OCI-LY3 (cell line): ENCODE measurements around the gene IPPK.

Source experiments
- EZH2phosphoT487 ChIP-seq: fragments of 200-600 bp; shearing (Covaris generic); IDR thresholded peaks from 2 replicates; pipeline ENCODE4 v1.6.1; 2018; ENCODE audit warnings: antibody characterized with exemption, mixed run types, low read depth
- TF ChIP-seq, protein P1 (sequence below): fragments of 200-600, 300-600 bp; sonication (generic); IDR thresholded peaks from 2 replicates; pipeline ENCODE4 v1.5.1; 2014; ENCODE audit warnings: antibody characterized with exemption, low read length, low read depth

DNA sequence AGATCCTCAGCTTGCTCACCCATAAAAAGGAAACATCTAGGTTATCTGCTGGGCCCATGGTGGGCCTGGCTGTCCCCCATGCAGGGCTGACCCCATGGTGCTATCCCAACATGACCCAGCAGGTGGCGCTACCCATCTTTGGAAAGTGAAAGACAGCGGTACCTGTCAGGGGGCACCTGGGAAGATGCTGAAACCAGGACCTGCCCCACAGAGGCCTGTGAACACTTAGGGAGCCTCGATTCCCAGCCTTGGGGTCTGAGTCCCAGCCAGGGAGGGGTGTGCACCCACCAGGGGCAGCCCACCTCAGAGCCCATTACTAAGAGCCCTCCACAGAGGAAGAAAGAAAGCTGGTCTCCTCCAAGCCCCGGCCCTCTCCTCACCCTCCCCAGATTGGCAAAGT lies 46.6 kb upstream of the IPPK start:
- TF ChIP-seq, protein P1, sequence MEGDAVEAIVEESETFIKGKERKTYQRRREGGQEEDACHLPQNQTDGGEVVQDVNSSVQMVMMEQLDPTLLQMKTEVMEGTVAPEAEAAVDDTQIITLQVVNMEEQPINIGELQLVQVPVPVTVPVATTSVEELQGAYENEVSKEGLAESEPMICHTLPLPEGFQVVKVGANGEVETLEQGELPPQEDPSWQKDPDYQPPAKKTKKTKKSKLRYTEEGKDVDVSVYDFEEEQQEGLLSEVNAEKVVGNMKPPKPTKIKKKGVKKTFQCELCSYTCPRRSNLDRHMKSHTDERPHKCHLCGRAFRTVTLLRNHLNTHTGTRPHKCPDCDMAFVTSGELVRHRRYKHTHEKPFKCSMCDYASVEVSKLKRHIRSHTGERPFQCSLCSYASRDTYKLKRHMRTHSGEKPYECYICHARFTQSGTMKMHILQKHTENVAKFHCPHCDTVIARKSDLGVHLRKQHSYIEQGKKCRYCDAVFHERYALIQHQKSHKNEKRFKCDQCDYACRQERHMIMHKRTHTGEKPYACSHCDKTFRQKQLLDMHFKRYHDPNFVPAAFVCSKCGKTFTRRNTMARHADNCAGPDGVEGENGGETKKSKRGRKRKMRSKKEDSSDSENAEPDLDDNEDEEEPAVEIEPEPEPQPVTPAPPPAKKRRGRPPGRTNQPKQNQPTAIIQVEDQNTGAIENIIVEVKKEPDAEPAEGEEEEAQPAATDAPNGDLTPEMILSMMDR, result peak; percentile 92
- TF ChIP-seq EZH2phosphoT487, result no peak
